ENCODE measurements around the gene ZNF396.

ZNF396 gene

GRCh38 chr18:35334212-35334611, 42.9 kb downstream of the ZNF396 start:
- DNase-seq: no peak

- no peak for DNase-seq
Observed at GRCh38 chr18:35331367-35332087, 45.6 kb downstream of the ZNF396 start.

- DNase-seq: no peak
Observed at GRCh38 chr18:35328868-35329267, 48.3 kb downstream of the ZNF396 start.

GRCh38 chr18:35326695-35327387, 50.3 kb downstream of the ZNF396 start:
- DNase-seq: no peak

GRCh38 chr18:35324926-35325655, 52.0 kb downstream of the ZNF396 start:
- no peak for DNase-seq

GRCh38 chr18:35322486-35323458, 54.4 kb downstream of the ZNF396 start:
- no peak for DNase-seq

Measured in NCI-H446 treated with DMSO at 0.1 percent for 48 hours (cell line).